GM18861 (cell line): ENCODE measurements around the gene TRIP12.
"Not testable (repeated sequence)": the region's sequence is repeated elsewhere in the genome, so short reads cannot be mapped to it uniquely, and the experiment has no call there.

ENCODE experiments used
- ATAC-seq: cut with Tn5 transposase; IDR thresholded peaks from one replicate; pipeline ENCODE4 v1.9.1; 2021; ENCODE audit not compliant: unreplicated experiment

The TRIP12 gene

GRCh38 chr2:229879191-229879950 is 42.4 kb downstream of the TRIP12 start:
- no peak for ATAC-seq

GRCh38 chr2:229875549-229875948 is 46.3 kb downstream of the TRIP12 start:
- ATAC-seq = no peak

- ATAC-seq = no peak
These were observed 47.2 kb downstream of the TRIP12 start for GRCh38 chr2:229874647-229875046.

GRCh38 chr2:229873123-229873581 is 48.7 kb downstream of the TRIP12 start:
- peak; percentile 96 for ATAC-seq

- no peak for ATAC-seq
These were observed 50.7 kb downstream of the TRIP12 start for GRCh38 chr2:229870903-229871656.

- no peak for ATAC-seq
These were observed 52.6 kb downstream of the TRIP12 start for GRCh38 chr2:229869226-229869625.

GRCh38 chr2:229868794-229869193 is 53.0 kb downstream of the TRIP12 start:
- no peak for ATAC-seq

- no peak for ATAC-seq
These were observed 56.8 kb downstream of the TRIP12 start for GRCh38 chr2:229865033-229865432.

- ATAC-seq = no peak
These were observed 60.4 kb downstream of the TRIP12 start for GRCh38 chr2:229861431-229861830.

- ATAC-seq = no peak
These were observed 61.5 kb downstream of the TRIP12 start for GRCh38 chr2:229860334-229860733.

GRCh38 chr2:229858351-229858750 is 63.5 kb downstream of the TRIP12 start:
- no peak for ATAC-seq

GRCh38 chr2:229857634-229858033 is 64.2 kb downstream of the TRIP12 start:
- ATAC-seq = no peak

- ATAC-seq = peak; percentile 66
These were observed 65.4 kb downstream of the TRIP12 start for GRCh38 chr2:229856413-229856812.

- ATAC-seq = no peak
These were observed 66.7 kb downstream of the TRIP12 start for GRCh38 chr2:229855116-229855515.

GRCh38 chr2:229852565-229852964 is 69.2 kb downstream of the TRIP12 start:
- ATAC-seq = peak; percentile 74

- no peak for ATAC-seq
These were observed 69.9 kb downstream of the TRIP12 start for GRCh38 chr2:229851870-229852269.

- ATAC-seq = not testable (repeated sequence)
These were observed 71.2 kb downstream of the TRIP12 start for GRCh38 chr2:229850355-229851275.

GRCh38 chr2:229849073-229849472 is 72.7 kb downstream of the TRIP12 start:
- no peak for ATAC-seq

GRCh38 chr2:229843613-229844012 is 78.2 kb downstream of the TRIP12 start:
- ATAC-seq = no peak

GRCh38 chr2:229838729-229839128 is 83.1 kb downstream of the TRIP12 start:
- ATAC-seq = no peak

GRCh38 chr2:229836847-229837246 is 85.0 kb downstream of the TRIP12 start:
- no peak for ATAC-seq
